HepG2 (cell line): ENCODE measurements around the gene ATP6V0A1. TPM values are rescaled to one million over a fixed set of nuclear protein-coding genes. Genes with fewer than 3 reads are reported as not detected.

Source experiments
- AGO1 ChIP-seq: fragments of 200-400 bp; formaldehyde crosslinking; IDR thresholded peaks from 2 replicates; pipeline ENCODE4 v1.6.1; 2017; ENCODE audit warnings: mild to moderate bottlenecking, low read depth, low read length, moderate library complexity; ENCODE audit not compliant: poor library complexity, severe bottlenecking
- BCL3 ChIP-seq: sonication (generic); formaldehyde crosslinking; IDR thresholded peaks from 2 replicates; pipeline ENCODE4 v1.5.1; 2020; ENCODE audit warnings: mild to moderate bottlenecking, missing genetic modification reagents, moderate library complexity
- CENPBD1 ChIP-seq: sonication (generic); formaldehyde crosslinking; IDR thresholded peaks from 2 replicates; pipeline ENCODE4 v1.8.0; 2022; ENCODE audit warnings: missing genetic modification reagents, low read depth, mild to moderate bottlenecking, borderline replicate concordance
- FOXA1 ChIP-seq, 2 experiments: fragments of 450-650 bp in 1 of 2; sonication (generic) in 1 of 2; formaldehyde crosslinking in 1 of 2; IDR thresholded peaks; 2 replicates each; pipeline versions ENCODE4 v1.4.0 to v1.6.1; 2016 to 2020; ENCODE audit warnings: missing genetic modification reagents in 1 of 2
- HOXA5 ChIP-seq: sonication (generic); formaldehyde crosslinking; IDR thresholded peaks from 2 replicates; pipeline ENCODE4 v1.4.0; 2020; ENCODE audit warnings: missing genetic modification reagents
- NRL ChIP-seq: sonication (generic); formaldehyde crosslinking; IDR thresholded peaks from 2 replicates; pipeline ENCODE4 v1.5.0; 2020; ENCODE audit warnings: missing genetic modification reagents, mild to moderate bottlenecking, moderate library complexity, borderline replicate concordance
- TAF1 ChIP-seq: sonication (generic); formaldehyde crosslinking; IDR thresholded peaks from 2 replicates; pipeline ENCODE4 v1.4.0; 2020; ENCODE audit warnings: missing genetic modification reagents
- TERF1 ChIP-seq: sonication (generic); formaldehyde crosslinking; IDR thresholded peaks from 2 replicates; pipeline ENCODE4 v1.8.0; 2022; ENCODE audit warnings: mild to moderate bottlenecking, missing genetic modification reagents, moderate library complexity
- ZBTB2 ChIP-seq: sonication (generic); formaldehyde crosslinking; IDR thresholded peaks from 2 replicates; pipeline ENCODE4 v1.8.0; 2022; ENCODE audit warnings: low read depth, missing genetic modification reagents
- ZHX1 ChIP-seq: sonication (generic); formaldehyde crosslinking; IDR thresholded peaks from 2 replicates; pipeline ENCODE4 v1.8.1; 2022; ENCODE audit warnings: low read depth, mild to moderate bottlenecking, missing genetic modification reagents
- ZNF577 ChIP-seq: sonication (generic); formaldehyde crosslinking; IDR thresholded peaks from 2 replicates; pipeline ENCODE4 v1.4.0; 2020; ENCODE audit warnings: mild to moderate bottlenecking, low read depth, missing genetic modification reagents, borderline replicate concordance
- ZNF580 ChIP-seq: IDR thresholded peaks from 2 replicates; pipeline ENCODE4 v1.6.1; 2016; ENCODE audit warnings: low read depth, borderline replicate concordance
- ZNF687 ChIP-seq: sonication (generic); formaldehyde crosslinking; IDR thresholded peaks from 2 replicates; pipeline ENCODE4 v1.5.1; 2020; ENCODE audit warnings: mild to moderate bottlenecking, missing genetic modification reagents, moderate library complexity
- ZNF7 ChIP-seq: IDR thresholded peaks from 2 replicates; pipeline ENCODE4 v1.6.1; 2016; ENCODE audit warnings: missing biosample characterization, missing genetic modification reagents
- polyA plus RNA-seq, 8 experiments: library from polyadenylated mRNA; depleted of rRNA in 3 of 8; stranded (reverse) in 7 of 8; unstranded in 1 of 8; fragments of >200 nt; fragmentation: Illumina TruSeq in 4 of 8; extraction: Trizol in 4 of 8; gene quantifications; 2 replicates each; pipeline versions ENCODE4 v1.2.1 to v1.2.3, GENCODE V29; 2011 to 2016; ENCODE audit warnings: low read depth in 4 of 8, missing spikeins in 1 of 8, mixed read lengths in 1 of 8; ENCODE audit not compliant: insufficient read depth in 1 of 8
- total RNA-seq, 5 experiments: library from RNA; depleted of rRNA; stranded (reverse); fragments of >200 nt; fragmentation: Illumina TruSeq; extraction: Trizol; gene quantifications; 2 replicates each; pipeline ENCODE4 v1.2.3, GENCODE V29; 2016; ENCODE audit warnings: low read depth in 1 of 5

The ATP6V0A1 gene
- total and polyA plus RNA-seq, 2 of the 13 experiments (the other 11 are each of a cell fraction or from before 2014, with no cell fraction given): 27.9 to 54.1 TPM

- no peak for TF ChIP-seq TERF1 (CRISPR knock-in tag)
- no peak for TF ChIP-seq CENPBD1 (CRISPR knock-in tag)
- TF ChIP-seq ZBTB2: no peak
- no peak for TF ChIP-seq ZHX1 (CRISPR knock-in tag)
- TF ChIP-seq BCL3: no peak
- TF ChIP-seq ZNF687 (CRISPR knock-in tag): no peak
- peak; percentile 65; the same call in 1 of the 2 replicates for TF ChIP-seq ZNF580 (CRISPR knock-in tag)
- no peak for TF ChIP-seq NRL (CRISPR knock-in tag)
- TF ChIP-seq ZNF577 (CRISPR knock-in tag): no peak
- no peak for TF ChIP-seq AGO1
- no peak for TF ChIP-seq ZNF7 (CRISPR knock-in tag)
- no peak for TF ChIP-seq HOXA5 (CRISPR knock-in tag)
- TF ChIP-seq TAF1 (CRISPR knock-in tag): no peak
- TF ChIP-seq FOXA1 (IDR thresholded peaks at IDR 0.05): no peak
- no peak for TF ChIP-seq FOXA1 (CRISPR knock-in tag; IDR thresholded peaks at IDR 0.05)
These were observed 17.1 kb upstream of the ATP6V0A1 start (continued) for GRCh38 chr17:42441371-42442195.
